BLaER1 (cell line): ENCODE results near the gene ZBP1.
"Not testable (repeated sequence)": the region's sequence is repeated elsewhere in the genome, so short reads cannot be mapped to it uniquely, and the experiment has no call there.

ENCODE experiments used
- H3K27ac ChIP-seq: shearing (Covaris generic); formaldehyde crosslinking; 2 replicates; pipeline ENCODE4 v1.8.1; 2022
- H3K27me3 ChIP-seq: shearing (Covaris generic); formaldehyde crosslinking; 2 replicates; pipeline ENCODE4 v1.8.1; 2022
- H3K36me3 ChIP-seq: shearing (Covaris generic); formaldehyde crosslinking; 2 replicates; pipeline ENCODE4 v1.8.1; 2022
- H3K4me1 ChIP-seq: shearing (Covaris generic); formaldehyde crosslinking; 2 replicates; pipeline ENCODE4 v1.8.1; 2022
- H3K4me2 ChIP-seq: shearing (Covaris generic); formaldehyde crosslinking; 2 replicates; pipeline ENCODE4 v1.8.1; 2022
- H3K4me3 ChIP-seq: shearing (Covaris generic); formaldehyde crosslinking; 2 replicates; pipeline ENCODE4 v1.8.1; 2022
- H3K9ac ChIP-seq: shearing (Covaris generic); formaldehyde crosslinking; 2 replicates; pipeline ENCODE4 v1.8.1; 2022
- H3K9me3 ChIP-seq: shearing (Covaris generic); formaldehyde crosslinking; 2 replicates; pipeline ENCODE4 v1.8.1; 2022
- H4K20me1 ChIP-seq: shearing (Covaris generic); formaldehyde crosslinking; 2 replicates; pipeline ENCODE4 v1.8.1; 2022
- Cebpa-rat ChIP-seq: shearing (Covaris generic); IDR thresholded peaks from 2 replicates; pipeline ENCODE4 v1.8.1; 2022

Gene ZBP1

DNA sequence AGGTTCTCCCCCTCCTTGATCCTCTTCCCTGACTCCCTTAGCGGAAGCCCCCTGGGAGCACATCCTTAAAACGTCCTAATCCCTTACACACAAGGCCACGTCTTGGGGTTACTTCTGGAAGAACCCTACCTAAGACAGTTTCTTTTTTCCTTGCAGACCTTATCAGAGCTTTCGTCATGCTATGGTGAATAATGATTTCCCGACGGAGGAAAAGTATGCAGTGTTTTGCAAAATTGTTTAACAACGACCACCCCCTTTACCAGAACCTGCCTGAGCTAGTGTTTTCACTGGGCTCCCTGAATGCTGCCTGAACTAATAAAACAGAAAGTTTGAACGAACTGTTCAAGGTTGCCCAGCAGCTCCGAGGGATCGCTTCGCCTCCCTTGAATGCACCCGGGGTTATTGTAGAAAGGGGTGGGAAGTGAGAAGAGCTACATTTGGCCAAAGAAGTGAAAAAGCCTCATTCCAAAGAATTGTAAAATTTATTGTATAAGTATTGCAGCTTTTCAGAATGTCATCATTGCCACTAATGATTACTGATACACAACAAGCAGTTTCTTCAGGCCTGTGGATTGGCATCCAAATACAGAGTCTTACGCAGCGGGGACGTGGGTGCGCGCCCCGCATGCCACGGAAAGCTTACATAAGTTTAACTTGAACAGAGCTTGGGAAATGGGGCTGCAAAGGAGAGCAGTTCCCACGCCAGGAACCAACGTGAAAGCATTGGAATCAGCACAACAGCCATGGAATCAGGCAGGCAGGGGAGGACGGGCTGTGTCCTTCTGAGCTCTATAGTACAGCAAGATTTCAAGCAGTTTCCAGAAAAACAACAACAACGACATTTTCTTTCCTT is 27.9 kb upstream of the ZBP1 start:
- H3K9ac ChIP-seq, result no peak overlapping the region
- TF ChIP-seq Cebpa-rat, result no peak
- H3K36me3 ChIP-seq, result peaks cover 40% of the 10 kb centered on the region
- no peak overlapping the region for H3K27ac ChIP-seq
- H3K27me3 ChIP-seq, result no peaks in the 10 kb centered on the region
- H3K9me3 ChIP-seq, result peaks cover 35% of the 10 kb centered on the region
- H3K4me2 ChIP-seq, result no peak overlapping the region
- H3K4me3 ChIP-seq, result no peak overlapping the region
- H4K20me1 ChIP-seq, result peaks cover 13% of the 10 kb centered on the region
- peaks cover 13% of the 10 kb centered on the region for H3K4me1 ChIP-seq

DNA sequence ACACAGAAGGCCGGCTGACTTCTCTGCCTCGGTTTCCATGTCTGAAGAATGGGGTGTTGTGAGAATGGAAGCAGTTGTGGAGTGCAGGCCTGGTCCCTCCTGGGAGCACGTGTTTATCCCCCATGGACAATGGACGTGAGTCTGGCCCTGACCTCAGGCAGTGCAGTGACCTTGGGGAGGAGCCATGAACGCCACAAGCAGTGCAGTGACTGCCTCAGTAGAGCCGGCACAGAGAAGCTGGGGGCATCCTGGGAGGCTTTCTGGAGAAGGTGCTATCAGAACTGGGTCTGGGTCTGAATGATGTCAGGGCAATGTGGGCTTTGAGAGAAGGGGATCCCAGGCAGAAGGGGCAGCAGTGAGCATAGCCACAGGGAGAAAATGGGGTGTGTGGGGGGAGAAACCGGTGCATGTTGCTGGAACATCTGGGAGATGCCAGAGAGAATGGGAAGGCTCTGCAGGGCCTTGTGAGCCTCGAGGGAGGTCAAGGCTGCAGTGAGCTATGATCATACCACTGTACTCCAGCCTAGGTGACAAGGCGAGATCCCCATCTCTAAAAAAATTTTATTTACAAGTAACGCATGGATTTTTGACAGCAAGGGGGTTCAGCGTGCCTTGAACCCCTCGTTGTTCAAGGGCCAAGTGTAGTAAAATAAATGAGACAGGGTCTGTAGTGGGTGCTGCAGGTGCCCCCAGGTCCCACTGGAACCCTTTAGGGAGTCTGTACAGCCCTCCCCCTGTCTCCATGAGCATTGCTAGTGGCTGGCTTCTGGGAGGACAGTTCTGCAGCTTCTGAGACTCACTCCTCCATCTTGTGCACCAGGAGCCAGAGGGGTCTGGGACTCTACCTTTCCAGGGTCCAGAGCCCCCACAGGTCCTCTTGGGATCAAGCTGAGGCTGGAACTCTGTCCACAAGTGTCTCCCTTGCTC is 27.0 kb upstream of the ZBP1 start:
- H3K27ac ChIP-seq, result no peak overlapping the region
- TF ChIP-seq Cebpa-rat, result no peak
- H3K9me3 ChIP-seq, result peaks cover 35% of the 10 kb centered on the region
- H4K20me1 ChIP-seq, result peaks cover 12% of the 10 kb centered on the region; the same call in 1 of the 2 replicates
- H3K4me1 ChIP-seq, result peaks cover 13% of the 10 kb centered on the region
- H3K4me2 ChIP-seq, result no peak overlapping the region
- H3K36me3 ChIP-seq, result peaks cover 31% of the 10 kb centered on the region
- no peak overlapping the region for H3K9ac ChIP-seq
- H3K27me3 ChIP-seq, result no peaks in the 10 kb centered on the region
- H3K4me3 ChIP-seq, result no peak overlapping the region

DNA sequence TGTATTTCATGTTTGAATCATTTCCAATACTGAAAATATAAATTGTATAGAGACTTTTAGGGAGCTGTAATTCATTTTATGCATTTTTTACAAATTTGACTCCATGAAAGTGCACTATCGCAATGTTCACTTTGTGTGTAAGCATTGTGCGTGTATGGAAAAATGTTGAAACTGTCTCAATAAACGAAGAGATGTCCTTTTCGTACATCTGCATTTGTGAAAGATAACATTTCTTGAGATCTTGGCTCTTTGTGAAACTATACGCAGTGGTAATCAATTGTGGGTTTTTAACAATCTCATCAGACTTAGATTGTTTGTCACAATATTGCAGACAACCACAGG is 18.6 kb upstream of the ZBP1 start:
- no peaks in the 10 kb centered on the region for H4K20me1 ChIP-seq
- H3K4me2 ChIP-seq, result no peak overlapping the region
- H3K27me3 ChIP-seq, result no peaks in the 10 kb centered on the region
- no peak for TF ChIP-seq Cebpa-rat
- no peak overlapping the region for H3K27ac ChIP-seq
- H3K4me3 ChIP-seq, result no peak overlapping the region
- H3K36me3 ChIP-seq, result no peaks in the 10 kb centered on the region
- no peak overlapping the region for H3K9ac ChIP-seq
- H3K4me1 ChIP-seq, result peaks cover 8% of the 10 kb centered on the region
- peaks cover 7% of the 10 kb centered on the region for H3K9me3 ChIP-seq

DNA sequence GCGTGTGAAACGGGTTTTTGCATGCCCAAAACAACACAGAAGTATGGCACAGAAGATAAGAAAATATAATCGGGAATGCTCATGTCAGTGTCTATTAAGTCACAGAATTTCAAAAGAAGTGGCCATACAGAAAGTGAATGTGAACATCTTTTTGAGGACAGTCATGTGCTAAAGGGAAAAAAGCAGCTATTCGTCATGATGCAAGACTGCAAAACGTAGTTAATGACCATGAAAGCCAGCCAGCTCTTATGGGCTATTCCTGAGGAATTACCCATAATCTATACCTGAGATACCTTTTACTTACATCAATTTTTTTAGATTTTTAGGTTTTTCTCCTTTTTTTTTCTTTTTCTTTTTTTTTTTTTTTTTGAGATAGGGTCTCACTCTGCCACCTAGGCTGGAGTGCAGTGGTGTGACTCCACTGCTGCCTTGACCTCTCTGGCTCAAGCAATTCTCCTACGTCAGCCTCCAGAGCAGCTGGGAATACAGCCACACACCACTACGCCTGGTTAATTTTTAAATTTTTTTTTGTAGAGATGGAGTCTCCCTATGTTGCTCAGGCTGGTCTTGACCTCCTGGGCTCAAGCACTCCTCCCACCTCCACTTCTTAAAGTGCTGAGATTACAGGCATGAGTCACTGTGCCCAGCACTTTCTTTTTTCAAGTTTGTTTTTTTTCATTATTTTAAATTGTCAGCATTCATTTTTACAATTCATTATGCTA is 18.1 kb upstream of the ZBP1 start:
- H3K36me3 ChIP-seq, result no peaks in the 10 kb centered on the region
- H3K27me3 ChIP-seq, result no peaks in the 10 kb centered on the region
- H3K9me3 ChIP-seq, result peaks cover 2% of the 10 kb centered on the region
- H3K27ac ChIP-seq, result no peak overlapping the region
- no peak overlapping the region for H3K4me3 ChIP-seq
- no peak overlapping the region for H3K9ac ChIP-seq
- TF ChIP-seq Cebpa-rat, result no peak
- H3K4me1 ChIP-seq, result peaks cover 13% of the 10 kb centered on the region
- H3K4me2 ChIP-seq, result no peak overlapping the region
- H4K20me1 ChIP-seq, result no peaks in the 10 kb centered on the region

DNA sequence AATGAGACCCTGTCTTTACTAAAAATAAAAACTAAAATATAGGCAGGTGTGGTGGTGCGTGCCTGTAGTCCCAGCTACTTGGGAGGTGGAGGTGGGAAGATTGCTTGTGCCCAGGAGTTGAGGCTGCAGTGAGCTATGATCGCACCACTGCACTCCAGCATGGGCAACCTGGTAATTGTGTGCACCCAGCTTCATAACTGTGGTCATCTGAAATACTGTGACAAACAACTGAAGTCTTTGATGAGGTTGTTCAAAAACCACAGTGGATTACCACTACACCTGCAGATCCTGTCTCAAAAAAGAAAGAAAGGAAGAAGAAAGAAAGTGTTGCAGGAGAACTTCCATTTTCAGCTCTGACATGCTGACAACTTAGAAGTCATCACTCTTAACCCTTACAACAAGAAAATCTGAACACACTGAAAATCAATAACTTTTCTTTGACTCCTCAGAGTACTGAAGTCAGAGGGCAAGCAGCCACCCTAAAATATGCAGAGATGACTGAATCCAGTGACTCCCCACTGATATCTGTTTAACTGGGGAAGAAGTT is 13.8 kb upstream of the ZBP1 start:
- no peak overlapping the region for H3K4me3 ChIP-seq
- peaks cover 32% of the 10 kb centered on the region for H3K4me1 ChIP-seq
- H3K27ac ChIP-seq, result no peak overlapping the region
- no peaks in the 10 kb centered on the region for H4K20me1 ChIP-seq
- H3K9ac ChIP-seq, result no peak overlapping the region
- peaks cover 15% of the 10 kb centered on the region for H3K9me3 ChIP-seq
- peak overlapping the region; percentile 40 for H3K4me2 ChIP-seq
- H3K27me3 ChIP-seq, result no peaks in the 10 kb centered on the region
- no peak for TF ChIP-seq Cebpa-rat
- no peaks in the 10 kb centered on the region for H3K36me3 ChIP-seq

DNA sequence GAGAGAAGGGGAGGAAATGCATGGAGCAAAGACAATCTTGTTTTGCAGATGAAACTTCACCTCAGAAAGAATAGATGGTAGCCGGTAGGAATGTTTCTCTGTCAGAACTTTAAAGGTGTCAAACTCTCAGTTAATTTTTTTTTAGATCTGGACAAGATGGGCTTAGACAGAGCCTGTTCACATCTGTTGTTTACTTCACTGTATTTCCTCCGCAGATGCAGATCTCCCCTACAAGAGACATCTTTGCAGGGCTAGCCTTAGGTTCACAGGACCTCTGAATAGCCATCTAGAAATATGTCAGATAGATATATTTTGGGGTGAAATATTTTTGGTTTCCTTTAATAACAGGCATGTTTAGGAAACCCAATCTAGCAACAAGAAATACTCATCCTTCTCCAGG is 12.1 kb upstream of the ZBP1 start:
- Histone ChIP-seq H3K4me1 (peaks cover 49% of the 10 kb centered on the region), H3K4me3 (no peak overlapping the region), H3K27me3 (no peaks in the 10 kb centered on the region), H4K20me1 (no peaks in the 10 kb centered on the region), H3K27ac (no peak overlapping the region), H3K36me3 (no peaks in the 10 kb centered on the region), H3K9ac (no peak overlapping the region), H3K9me3 (peaks cover 15% of the 10 kb centered on the region), H3K4me2 (peak overlapping the region; percentile 35)
- TF ChIP-seq Cebpa-rat, result no peak

DNA sequence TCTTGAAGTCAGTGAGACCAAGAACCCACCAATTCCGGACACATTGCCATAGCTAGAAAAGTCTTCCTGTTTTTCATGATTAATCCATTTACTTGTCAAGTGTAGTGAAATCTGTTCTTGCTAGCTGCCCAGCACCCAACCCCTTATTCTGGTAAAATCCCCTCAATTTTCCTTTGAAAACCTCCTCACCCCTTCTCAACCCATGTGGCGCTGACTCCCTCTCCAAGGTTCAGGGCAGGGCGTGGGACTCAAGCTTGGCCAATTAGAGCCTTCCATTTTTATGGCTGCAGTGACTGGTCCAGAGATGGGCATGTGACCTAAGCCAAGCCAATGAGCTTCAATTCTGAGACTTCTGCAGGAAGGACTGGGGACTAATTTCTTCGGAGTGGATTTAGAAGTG is 9.8 kb upstream of the ZBP1 start:
- Histone ChIP-seq H4K20me1 (no peaks in the 10 kb centered on the region), H3K4me2 (peak overlapping the region; percentile 78; the same call in 1 of the 2 replicates), H3K9me3 (peaks cover 22% of the 10 kb centered on the region), H3K4me1 (peaks cover 55% of the 10 kb centered on the region), H3K27ac (peak overlapping the region; percentile 94; the same call in 1 of the 2 replicates), H3K36me3 (no peaks in the 10 kb centered on the region), H3K27me3 (no peaks in the 10 kb centered on the region), H3K4me3 (no peak overlapping the region), H3K9ac (no peak overlapping the region)
- TF ChIP-seq Cebpa-rat, result no peak

DNA sequence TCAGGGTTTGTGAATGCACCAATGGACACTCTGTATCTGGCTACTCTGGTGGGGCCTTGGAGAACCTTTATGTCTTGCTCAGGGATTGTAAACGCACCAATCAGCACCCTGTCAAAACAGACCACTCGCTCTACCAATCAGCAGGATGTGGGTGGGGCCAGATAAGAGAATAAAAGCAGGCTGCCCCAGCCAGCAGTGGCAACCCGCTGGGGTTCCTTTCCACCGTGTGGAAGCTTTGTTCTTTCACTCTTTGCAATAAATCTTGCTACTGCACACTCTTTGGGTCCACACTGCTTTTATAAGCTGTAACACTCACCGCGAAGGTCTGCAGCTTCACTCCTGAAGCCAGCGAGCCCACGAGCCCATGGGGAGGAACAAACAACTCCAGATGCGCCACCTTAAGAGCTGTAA is 9.3 kb upstream of the ZBP1 start:
- H4K20me1 ChIP-seq, H3K9ac ChIP-seq, H3K4me3 ChIP-seq, H3K27me3 ChIP-seq, H3K36me3 ChIP-seq: not testable (repeated sequence)
- Histone ChIP-seq H3K4me2 (peak overlapping the region; percentile 78), H3K9me3 (peaks cover 27% of the 10 kb centered on the region), H3K4me1 (peaks cover 54% of the 10 kb centered on the region), H3K27ac (peak overlapping the region; percentile 94; the same call in 1 of the 2 replicates)

DNA sequence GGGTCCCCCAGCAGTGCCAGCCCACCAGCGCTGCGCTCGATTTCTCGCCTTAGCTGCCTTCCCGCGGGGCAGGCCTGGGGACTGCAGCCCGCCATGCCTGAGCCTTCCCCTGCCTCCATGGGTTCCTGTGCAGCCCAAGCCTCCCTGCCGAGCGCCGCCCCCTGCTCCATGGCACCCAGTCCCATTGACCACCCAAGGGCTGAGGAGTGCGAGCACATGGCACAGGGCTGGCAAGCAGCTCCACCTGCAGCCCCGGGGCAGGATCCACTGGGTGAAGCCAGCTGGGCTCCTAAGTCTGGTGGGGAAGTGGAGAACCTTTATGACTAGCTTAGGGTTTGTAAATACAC is 8.7 kb upstream of the ZBP1 start:
- H3K4me3 ChIP-seq, H3K36me3 ChIP-seq, H4K20me1 ChIP-seq, H3K27me3 ChIP-seq: not testable (repeated sequence)
- peaks cover 27% of the 10 kb centered on the region for H3K9me3 ChIP-seq
- H3K4me2 ChIP-seq, result peak overlapping the region; percentile 78
- peak overlapping the region; percentile 94 for H3K27ac ChIP-seq
- H3K9ac ChIP-seq, result peak overlapping the region; percentile 73
- peaks cover 48% of the 10 kb centered on the region for H3K4me1 ChIP-seq
